Endothelial cell of umbilical vein (primary cell): ENCODE measurements around the gene ENDOD1. TPM values are rescaled to one million over a fixed set of nuclear protein-coding genes. Genes with fewer than 3 reads are reported as not detected.
A peak's percentile ranks its signal among the peaks of the same experiment; 100 is the strongest.

Experiments
- BruUV-seq: library from RNA; stranded (reverse); fragments of 400-500 nt; replicated peaks from 2 replicates; lab custom pipeline; 2021; lab: Mats Ljungman, UMichigan
- CTCF ChIA-PET: fragments of 300-600, 350-600 bp; sonication (Branson Sonifier 250); formaldehyde crosslinking; loops from one replicate; lab custom pipeline; 2021; ENCODE audit warnings: antibody characterized with exemption, inconsistent platforms; lab: Charles Lee
- POLR2A ChIA-PET: fragments of 300-600, 350-600 bp; sonication (Branson Sonifier 250); formaldehyde crosslinking; loops from one replicate; lab custom pipeline; 2021; ENCODE audit warnings: antibody characterized with exemption, inconsistent platforms; lab: Charles Lee
- DNase-seq: peaks from one replicate; pipeline ENCODE4 v3.0.0-alpha.2; 2011; ENCODE audit warnings: low read depth, low spot score
- FAIRE-seq: peaks from 2 replicates; lab custom pipeline; 2011; peaks lifted over from hg19 to GRCh38; lab: Jason Lieb, UNC
- H2AFZ ChIP-seq: 2 replicates; pipeline ENCODE4 v1.6.0; 2012; ENCODE audit warnings: low read depth, low read length, control low read depth, inconsistent platforms
- H3K27ac ChIP-seq: 2 replicates; pipeline ENCODE4 v1.5.1; 2011; ENCODE audit warnings: low read depth, mild to moderate bottlenecking, control low read depth, low read length, moderate library complexity; ENCODE audit not compliant: insufficient read depth
- H3K27me3 ChIP-seq, 2 experiments: 2 replicates each; pipeline versions ENCODE4 v1.6.0 to v1.6.1; 2011; ENCODE audit warnings: low read length in 2 of 2, mixed read lengths in 1 of 2; ENCODE audit not compliant: control insufficient read depth in 2 of 2, insufficient read depth in 2 of 2
- H3K36me3 ChIP-seq, 2 experiments: 2 replicates in 1 of 2; 3 replicates in 1 of 2; pipeline ENCODE4 v1.5.1; 2011; ENCODE audit warnings: low read length in 2 of 2, mild to moderate bottlenecking in 1 of 2, moderate library complexity in 1 of 2; ENCODE audit not compliant: control insufficient read depth in 2 of 2, insufficient read depth in 2 of 2; ENCODE audit errors: extremely low read depth in 1 of 2
- H3K4me1 ChIP-seq: 3 replicates; pipeline ENCODE4 v1.5.1; 2011; ENCODE audit warnings: mild to moderate bottlenecking, low read length; ENCODE audit not compliant: control insufficient read depth, insufficient read depth; ENCODE audit errors: extremely low read depth
- H3K4me2 ChIP-seq: 2 replicates; pipeline ENCODE4 v1.6.1; 2011; ENCODE audit warnings: low read length, control low read depth, mixed read lengths; ENCODE audit not compliant: insufficient read depth
- H3K4me3 ChIP-seq, 3 experiments: fragments of 200-600 bp in 1 of 3; sonication (generic), shearing (Covaris generic) in 1 of 3; replicated peaks in 1 of 3; 2 replicates each; pipeline ENCODE4 v1.5.1; 2011 to 2016; ENCODE audit warnings: control low read depth in 3 of 3, low read length in 3 of 3, mild to moderate bottlenecking in 2 of 3, inconsistent platforms in 1 of 3, low read depth in 1 of 3, moderate library complexity in 1 of 3; ENCODE audit not compliant: insufficient read depth in 1 of 3
- H3K79me2 ChIP-seq: 2 replicates; pipeline ENCODE4 v1.6.0; 2012; ENCODE audit warnings: low read length, inconsistent platforms; ENCODE audit not compliant: control insufficient read depth, insufficient read depth
- H3K9ac ChIP-seq: replicated peaks from 2 replicates; pipeline ENCODE3; 2011; ENCODE audit warnings: low read length, control low read depth; ENCODE audit not compliant: insufficient read depth; ENCODE audit errors: extremely low read depth
- H3K9me1 ChIP-seq: replicated peaks from 3 replicates; pipeline ENCODE4 v1.6.0; 2011; ENCODE audit warnings: mild to moderate bottlenecking, low read length; ENCODE audit not compliant: control insufficient read depth, insufficient read depth; ENCODE audit errors: extremely low read depth
- H3K9me3 ChIP-seq: replicated peaks from 2 replicates; pipeline ENCODE4 v1.5.1; 2012; ENCODE audit warnings: low read length, inconsistent platforms; ENCODE audit not compliant: control insufficient read depth, insufficient read depth
- H4K20me1 ChIP-seq: replicated peaks from 2 replicates; pipeline ENCODE3; 2011; ENCODE audit warnings: mild to moderate bottlenecking, low read length; ENCODE audit not compliant: control insufficient read depth, insufficient read depth; ENCODE audit errors: extremely low read depth
- EZH2 ChIP-seq: IDR thresholded peaks from 2 replicates; pipeline ENCODE4 v1.6.1; 2012; ENCODE audit warnings: borderline replicate concordance, low read depth, mild to moderate bottlenecking, moderate library complexity, low read length, inconsistent platforms; ENCODE audit not compliant: severe bottlenecking
- FOS ChIP-seq: IDR thresholded peaks from 2 replicates; pipeline ENCODE4 v1.6.1; 2011; ENCODE audit warnings: mild to moderate bottlenecking, low read length, moderate library complexity, borderline replicate concordance; ENCODE audit not compliant: insufficient read depth
- GATA2 ChIP-seq: IDR thresholded peaks from 2 replicates; pipeline ENCODE4 v1.7.0; 2011; ENCODE audit warnings: low read depth, mild to moderate bottlenecking, moderate library complexity, mixed read lengths, low read length; ENCODE audit not compliant: insufficient read length, insufficient read depth
- POLR2A ChIP-seq: IDR thresholded peaks from 2 replicates; pipeline ENCODE4 v1.6.1; 2012; ENCODE audit warnings: low read depth, mild to moderate bottlenecking, control low read depth, low read length
- POLR2AphosphoS5 ChIP-seq: IDR thresholded peaks from 2 replicates; pipeline ENCODE4 v1.6.1; 2012; ENCODE audit warnings: low read depth, mild to moderate bottlenecking, control low read depth, low read length, moderate library complexity; ENCODE audit not compliant: insufficient read depth
- dilution Hi-C: fragments of 300-500 bp; cut with MboI; formaldehyde crosslinking; loops from one replicate; pipeline ENCODE4 v1.15.0; 2019; ENCODE audit warnings: low sequenced_read_pairs; ENCODE audit not compliant: extremely low pct_ligation_motif_present
- intact Hi-C: fragments of 100-400 bp; cut with micrococcal nuclease; formaldehyde crosslinking; loops from one replicate; pipeline ENCODE4 v1.10.0; 2022
- polyA plus RNA-seq, 4 experiments: library from polyadenylated mRNA; depleted of rRNA in 3 of 4; stranded (reverse) in 3 of 4; unstranded in 1 of 4; fragments of >200 nt; gene quantifications; 2 replicates each; pipeline versions ENCODE4 v1.2.1 to v1.2.3, GENCODE V29; 2011 to 2012; ENCODE audit warnings: missing spikeins in 1 of 4
- total RNA-seq: library from RNA; stranded (reverse); gene quantifications from 2 replicates; pipeline ENCODE4 v1.2.3, GENCODE V29; 2021
- TF ChIP-seq, protein P1 (sequence below), 2 donors: IDR thresholded peaks; 1 replicate in 1 of 2; 2 replicates in 1 of 2; pipeline ENCODE4 v1.5.1; 2011; ENCODE audit warnings: low read length in 2 of 2, mild to moderate bottlenecking in 2 of 2, moderate library complexity in 2 of 2, control low read depth in 1 of 2, inconsistent platforms in 1 of 2, low read depth in 1 of 2; ENCODE audit not compliant: insufficient read depth in 1 of 2; ENCODE audit errors: extremely low read depth in 1 of 2

The ENDOD1 gene
- total and polyA plus RNA-seq, 2 donors (not counting 3 experiments of a cell fraction or from before 2014, with no cell fraction given), result 10.5 to 20.5 TPM

GRCh38 chr11:95154514-95154913 is 64.9 kb downstream of the ENDOD1 start:
- H3K4me3 ChIP-seq, result no peak overlapping the region
- dilution Hi-C loops, result no loop called here
- POLR2A ChIA-PET, result no interaction called here

GRCh38 chr11:95155385-95155784 is 65.7 kb downstream of the ENDOD1 start:
- FAIRE-seq (no peak), DNase-seq (no peak)
- no peak overlapping the region for H2AFZ ChIP-seq
- H3K4me3 ChIP-seq, result no peak overlapping the region
- dilution Hi-C loops (no loop called here), intact Hi-C loops (loop anchor here (10.0 kb wide), 1 partner anchor 209 kb away; no protein-coding TSS in a partner anchor)
- ChIA-PET CTCF (interaction anchor here (0.9 to 9.6 kb wide), 10 partner anchors 14 to 1273 kb away, joined by 3 to 176 read pairs (median 7); partner anchors contain the start of genes SESN3 and SRSF8), POLR2A (no interaction called here)
- H3K9ac ChIP-seq, result no peak overlapping the region
- H3K9me1 ChIP-seq, result no peaks in the 10 kb centered on the region
- TF ChIP-seq POLR2A, result no peak
- TF ChIP-seq FOS, result no peak
- no peak for TF ChIP-seq EZH2
- no peak for TF ChIP-seq GATA2
- TF ChIP-seq POLR2AphosphoS5, result no peak
- peaks cover 6% of the 10 kb centered on the region for H3K4me1 ChIP-seq
- no peak overlapping the region for H3K4me2 ChIP-seq
- H3K9me3 ChIP-seq, result no peaks in the 10 kb centered on the region
- H3K79me2 ChIP-seq, result no peaks in the 10 kb centered on the region
- BruUV-seq, result no TSS peak
- H3K27me3 ChIP-seq, result no peaks in the 10 kb centered on the region
- no peaks in the 10 kb centered on the region for H4K20me1 ChIP-seq
- no peak overlapping the region for H3K27ac ChIP-seq
- H3K36me3 ChIP-seq, result no peaks in the 10 kb centered on the region

More at GRCh38 chr11:95154514-95154913, 64.9 kb downstream of the ENDOD1 start:
- H3K9me1 ChIP-seq, result no peaks in the 10 kb centered on the region
- no peak for TF ChIP-seq GATA2
- TF ChIP-seq, protein P1, sequence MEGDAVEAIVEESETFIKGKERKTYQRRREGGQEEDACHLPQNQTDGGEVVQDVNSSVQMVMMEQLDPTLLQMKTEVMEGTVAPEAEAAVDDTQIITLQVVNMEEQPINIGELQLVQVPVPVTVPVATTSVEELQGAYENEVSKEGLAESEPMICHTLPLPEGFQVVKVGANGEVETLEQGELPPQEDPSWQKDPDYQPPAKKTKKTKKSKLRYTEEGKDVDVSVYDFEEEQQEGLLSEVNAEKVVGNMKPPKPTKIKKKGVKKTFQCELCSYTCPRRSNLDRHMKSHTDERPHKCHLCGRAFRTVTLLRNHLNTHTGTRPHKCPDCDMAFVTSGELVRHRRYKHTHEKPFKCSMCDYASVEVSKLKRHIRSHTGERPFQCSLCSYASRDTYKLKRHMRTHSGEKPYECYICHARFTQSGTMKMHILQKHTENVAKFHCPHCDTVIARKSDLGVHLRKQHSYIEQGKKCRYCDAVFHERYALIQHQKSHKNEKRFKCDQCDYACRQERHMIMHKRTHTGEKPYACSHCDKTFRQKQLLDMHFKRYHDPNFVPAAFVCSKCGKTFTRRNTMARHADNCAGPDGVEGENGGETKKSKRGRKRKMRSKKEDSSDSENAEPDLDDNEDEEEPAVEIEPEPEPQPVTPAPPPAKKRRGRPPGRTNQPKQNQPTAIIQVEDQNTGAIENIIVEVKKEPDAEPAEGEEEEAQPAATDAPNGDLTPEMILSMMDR (IDR thresholded peaks at IDR 0.05; ENCODE audit: extremely low read depth in 1 of 2, insufficient read depth in 1 of 2, low read depth in 1 of 2, low read length in 2 of 2), result peak; percentile 26 to 39
- H3K27me3 ChIP-seq, result no peaks in the 10 kb centered on the region
- no peak overlapping the region for H3K9ac ChIP-seq
- peak; percentile 36 for DNase-seq
- H3K9me3 ChIP-seq, result no peaks in the 10 kb centered on the region
- peaks cover 15% of the 10 kb centered on the region for H3K4me1 ChIP-seq
- H4K20me1 ChIP-seq, result no peaks in the 10 kb centered on the region
- no peak overlapping the region for H3K4me2 ChIP-seq
- no peak overlapping the region for H3K27ac ChIP-seq
- no peaks in the 10 kb centered on the region for H3K79me2 ChIP-seq
- peak; percentile 59 for FAIRE-seq
- no TSS peak for BruUV-seq
- intact Hi-C loops, result loop anchor here (10.0 kb wide), 1 partner anchor 210 kb away; no protein-coding TSS in a partner anchor
- CTCF ChIA-PET, result interaction anchor here (0.6 to 9.6 kb wide), 16 partner anchors 13 to 1274 kb away, joined by 3 to 176 read pairs (median 6); partner anchors contain the start of genes FAM76B, SESN3 and SRSF8
- no peaks in the 10 kb centered on the region for H3K36me3 ChIP-seq
- H2AFZ ChIP-seq, result no peak overlapping the region
